HG03045 (cell line): Measurements from ENCODE around the gene ZNF384.

Experiments used
- ATAC-seq: cut with Tn5 transposase; IDR thresholded peaks from one replicate; pipeline ENCODE4 v1.9.1; 2021; ENCODE audit warnings: mild to moderate bottlenecking, moderate library complexity; ENCODE audit not compliant: unreplicated experiment

The ZNF384 gene

DNA sequence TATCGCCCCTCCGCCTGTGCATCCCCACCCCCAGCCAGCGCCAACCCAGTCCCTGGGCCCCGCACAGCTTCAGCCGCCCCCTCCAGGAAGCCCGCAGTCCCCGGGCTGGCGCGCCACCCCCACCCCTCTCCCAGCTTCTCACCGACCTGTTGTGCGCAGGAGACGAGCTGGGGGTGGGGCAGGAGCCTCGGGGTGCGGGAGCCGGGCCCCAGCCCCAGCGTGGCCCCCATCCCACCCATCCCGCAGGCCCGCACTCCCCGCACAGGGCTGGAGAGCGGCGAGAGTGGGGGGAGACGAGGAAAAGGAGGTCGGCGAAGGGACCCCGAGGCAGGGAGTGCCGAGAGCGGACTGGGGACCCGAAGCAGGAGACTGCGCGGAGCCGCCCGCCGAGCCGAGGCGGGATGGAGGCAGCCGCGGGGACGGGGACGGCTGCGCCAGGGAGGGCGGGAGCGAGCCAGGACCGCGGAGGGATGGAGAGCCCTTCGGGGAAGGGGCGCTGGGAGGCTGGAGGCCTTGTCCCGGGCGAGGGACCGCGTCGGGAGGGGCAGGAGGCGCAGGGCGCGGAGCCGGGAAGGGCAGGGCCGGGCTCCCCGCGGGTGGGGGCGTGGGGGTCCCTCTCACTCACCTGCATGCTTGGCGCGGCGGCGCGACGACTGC lies 10.9 kb upstream of the ZNF384 start:
- ATAC-seq: no peak

DNA sequence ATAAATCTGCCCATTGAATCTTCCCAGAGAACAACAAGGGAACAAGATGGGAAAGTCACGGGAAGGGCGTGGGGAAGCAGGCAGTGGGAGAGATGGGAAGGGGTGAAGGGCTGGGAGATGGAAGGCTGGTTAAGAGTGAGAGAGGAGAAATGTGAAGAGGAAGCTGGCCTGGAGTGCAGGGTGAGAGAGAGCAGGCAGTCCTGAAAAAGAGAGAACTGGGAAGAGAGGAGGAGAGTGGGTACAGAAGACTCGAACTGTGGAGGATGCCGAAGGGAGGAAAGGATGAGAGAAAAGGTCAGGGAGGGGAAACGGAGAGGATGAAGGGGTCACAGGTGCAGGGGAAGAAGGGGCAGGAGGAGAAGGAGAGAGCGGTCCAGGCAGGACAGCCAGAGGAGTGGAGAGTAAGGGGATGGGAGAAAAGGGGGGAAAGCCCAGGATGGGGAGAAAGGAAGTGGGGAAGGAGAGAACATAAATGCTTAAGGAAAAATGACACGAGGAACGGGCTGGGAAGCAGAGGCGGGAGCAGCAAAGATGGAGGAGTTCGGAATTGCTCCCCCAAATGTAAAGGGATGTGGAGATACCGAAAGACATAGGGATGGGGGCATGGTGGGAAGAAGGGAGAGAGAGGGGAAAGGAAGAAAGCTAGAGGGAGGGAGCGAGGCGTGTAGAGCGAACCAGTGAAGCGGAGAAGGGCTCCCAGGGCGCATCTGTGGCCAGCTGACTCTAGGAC lies 10.2 kb upstream of the ZNF384 start:
- no peak for ATAC-seq

DNA sequence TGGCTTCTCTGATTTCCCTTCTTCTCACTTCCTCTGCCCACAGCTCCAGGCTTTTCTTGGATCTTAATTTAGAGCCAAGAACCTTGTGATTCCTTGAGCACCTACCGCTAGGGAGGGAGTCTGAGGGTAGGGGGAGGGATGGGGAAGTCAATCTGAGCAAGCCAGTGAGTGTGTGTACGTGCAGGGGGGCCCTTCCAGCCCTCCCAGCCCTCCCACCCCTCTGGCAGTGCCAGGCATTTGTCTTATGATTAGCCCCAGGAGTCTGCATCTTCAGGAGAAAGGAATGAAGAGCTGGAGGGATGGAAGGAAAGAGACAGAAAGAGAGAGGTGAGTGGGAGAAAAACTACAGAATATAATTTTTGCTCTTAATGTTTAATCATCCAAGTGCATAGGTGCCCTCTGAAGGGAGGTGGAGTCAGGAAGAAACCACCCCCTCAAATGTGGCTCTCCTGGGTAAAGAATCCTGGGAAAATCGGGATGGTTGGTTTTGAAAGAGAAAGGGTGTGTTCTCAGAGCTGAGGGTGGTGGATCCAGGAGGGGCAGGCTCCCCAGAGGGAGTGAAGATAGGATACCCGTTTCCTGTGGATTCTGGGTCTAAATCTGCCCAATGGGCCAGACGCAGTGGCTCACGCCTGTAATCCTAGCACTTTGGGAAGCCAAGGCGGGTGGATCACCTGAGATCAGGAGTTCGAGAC lies 9.3 kb upstream of the ZNF384 start:
- ATAC-seq: no peak

DNA sequence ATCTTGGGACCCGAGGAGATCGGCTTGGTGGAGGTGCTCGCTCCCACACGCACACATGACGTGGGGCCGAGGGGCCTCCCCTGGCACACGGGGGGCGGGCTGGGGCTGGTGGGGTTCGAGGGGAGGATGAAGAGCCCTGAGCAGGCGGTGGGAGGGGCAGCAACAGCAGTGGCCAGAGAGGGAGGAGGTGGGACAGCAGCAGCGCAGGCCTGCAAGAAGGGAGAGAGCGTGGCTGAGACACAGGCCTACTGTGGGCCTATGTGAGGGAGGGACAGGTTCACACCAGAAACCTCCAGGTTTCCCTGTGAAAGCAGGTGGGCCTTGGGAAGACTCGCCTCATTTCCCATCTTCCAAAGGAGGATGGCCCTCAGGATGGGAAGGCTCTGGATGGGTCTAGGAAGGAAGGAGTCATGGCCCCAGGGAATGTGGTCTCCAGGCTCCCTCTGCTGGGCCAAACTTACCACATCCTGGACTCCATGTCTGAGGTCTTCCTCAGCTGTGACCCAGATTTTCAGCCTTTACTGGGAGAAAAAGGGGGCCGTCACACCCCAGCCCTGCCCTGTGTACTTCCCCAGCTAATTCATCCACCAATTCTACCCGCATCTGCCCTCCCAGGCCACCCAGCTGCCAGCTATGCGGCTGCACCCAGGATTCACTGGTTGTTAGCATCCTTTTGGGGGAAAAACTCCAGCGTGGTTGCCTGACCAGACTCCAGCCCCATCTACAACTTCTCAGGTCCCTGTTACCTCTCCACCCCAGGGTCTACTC lies 8.6 kb upstream of the ZNF384 start:
- ATAC-seq: no peak

- no peak for ATAC-seq
These were observed 7.8 kb upstream of the ZNF384 start for GRCh38 chr12:6696690-6697583.

- no peak for ATAC-seq
These were observed 6.3 kb upstream of the ZNF384 start for GRCh38 chr12:6695313-6696045.

GRCh38 chr12:6694701-6695100 lies 5.5 kb upstream of the ZNF384 start:
- no peak for ATAC-seq

DNA sequence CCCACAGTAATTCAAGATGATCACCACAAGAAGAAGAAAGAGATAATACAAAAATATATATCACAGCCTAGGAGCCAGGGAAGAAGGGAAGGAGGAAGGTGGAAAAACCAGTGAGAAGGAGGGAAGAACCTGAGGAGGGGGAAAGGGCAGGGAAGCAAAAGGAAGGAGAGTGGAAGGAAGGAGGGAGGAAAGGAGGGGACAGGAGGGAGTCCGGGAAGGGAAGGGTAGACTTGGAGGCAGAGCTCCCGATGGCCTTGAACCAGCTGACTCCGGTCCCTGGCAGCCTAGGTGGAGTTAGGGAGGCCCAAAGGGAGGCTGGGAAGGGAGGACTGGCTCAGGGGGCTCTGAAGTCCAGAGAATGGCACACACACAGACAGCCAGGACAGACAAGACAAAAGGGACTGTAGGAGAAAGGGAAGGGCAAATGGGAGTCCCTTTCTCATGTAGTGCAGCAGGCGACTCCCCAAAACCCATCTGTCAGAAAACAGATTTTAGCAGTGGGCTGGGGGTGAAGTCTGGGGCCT lies 4.7 kb upstream of the ZNF384 start:
- ATAC-seq: no peak

- ATAC-seq: no peak
These were observed 3.7 kb upstream of the ZNF384 start for GRCh38 chr12:6692888-6693287.

DNA sequence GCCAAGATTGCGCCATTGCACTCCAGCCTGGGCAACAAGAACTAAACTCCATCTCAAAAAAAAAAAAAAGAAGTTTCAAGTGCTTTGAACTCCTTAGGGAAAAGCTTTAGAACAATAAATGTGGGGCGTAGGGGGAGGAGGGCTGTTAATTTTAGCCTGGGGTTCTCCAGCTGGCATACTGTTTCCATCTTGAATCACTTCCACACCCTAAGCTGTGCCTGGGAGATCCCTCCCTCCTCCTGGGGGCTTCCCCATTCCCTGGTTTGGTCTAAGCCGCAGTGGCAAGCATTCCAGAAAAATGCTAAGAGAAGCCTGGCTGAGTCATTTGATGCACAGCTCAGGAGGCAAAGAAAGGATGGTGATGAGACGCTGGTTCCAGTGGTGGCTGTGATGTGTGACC lies 2.3 kb upstream of the ZNF384 start:
- ATAC-seq: no peak

DNA sequence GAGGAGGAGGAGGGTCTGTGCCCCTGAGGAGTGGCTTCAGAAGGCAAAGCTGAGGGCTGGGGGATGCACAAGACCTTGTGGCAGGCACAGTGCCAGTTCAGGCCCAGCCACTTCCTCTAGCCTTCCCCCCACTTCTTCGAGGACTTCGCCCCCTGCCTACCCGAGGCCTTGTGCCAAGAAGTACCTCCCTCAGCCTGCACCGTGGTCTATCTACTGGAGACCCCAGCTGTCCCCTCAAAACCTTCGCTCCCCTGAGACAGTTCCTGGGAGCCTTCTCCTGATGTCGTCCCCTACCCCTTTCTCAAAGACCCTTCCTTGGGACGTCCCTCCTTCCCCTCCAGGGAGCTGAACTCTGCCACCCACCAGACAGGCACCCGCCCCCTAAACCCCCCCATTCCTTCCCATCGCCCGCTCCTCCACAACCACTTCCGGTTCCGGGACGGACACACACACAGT lies 604 bp downstream of the ZNF384 start:
- no peak for ATAC-seq

DNA sequence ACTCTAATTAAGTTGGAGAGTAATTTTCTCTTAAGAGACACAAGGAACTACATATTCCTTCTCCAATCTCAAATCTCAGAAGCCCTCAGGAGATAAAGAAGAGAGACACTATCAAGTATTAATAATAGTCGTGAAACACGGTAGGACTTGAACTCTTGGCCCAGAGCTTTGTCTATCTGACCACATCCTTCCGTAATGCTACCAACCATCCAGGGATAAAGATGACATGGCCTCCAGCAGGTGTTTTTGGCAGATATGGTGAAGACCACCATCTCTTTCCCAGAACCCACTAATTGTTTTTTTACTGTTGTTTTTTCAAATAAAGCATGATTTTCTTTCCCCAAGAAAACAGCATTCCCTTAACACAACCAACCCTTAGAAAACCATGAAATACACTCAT lies 3.4 kb downstream of the ZNF384 start:
- no peak for ATAC-seq

GRCh38 chr12:6684609-6685008 lies 4.6 kb downstream of the ZNF384 start:
- no peak for ATAC-seq

- no peak for ATAC-seq
These were observed 12.2 kb downstream of the ZNF384 start for GRCh38 chr12:6676962-6677361.

GRCh38 chr12:6672143-6672542 lies 17.0 kb downstream of the ZNF384 start:
- ATAC-seq: no peak

GRCh38 chr12:6667559-6668210 lies 21.5 kb downstream of the ZNF384 start:
- no peak for ATAC-seq

- no peak for ATAC-seq
These were observed 23.0 kb downstream of the ZNF384 start for GRCh38 chr12:6666211-6666610.

GRCh38 chr12:6664902-6665301 lies 24.3 kb downstream of the ZNF384 start:
- ATAC-seq: no peak
